PC-9 (cell line): ENCODE data around the gene KRTAP22-2. TPM values are rescaled to one million over a fixed set of nuclear protein-coding genes. Genes with fewer than 3 reads are reported as not detected.

Experiments
- Bru-seq: library from RNA; stranded (reverse); fragments of 400-500 nt; gene quantifications from one replicate; lab custom pipeline; 2021; lab: Mats Ljungman, UMichigan
- BruChase-seq, 2 experiments: library from RNA; stranded (reverse); fragments of 400-500 nt; gene quantifications; one replicate each; lab custom pipeline; 2021; lab: Mats Ljungman, UMichigan
- BruUV-seq: library from RNA; stranded (reverse); fragments of 400-500 nt; replicated peaks from 2 replicates; lab custom pipeline; 2021; lab: Mats Ljungman, UMichigan
- CTCF ChIA-PET: fragments of 300-600 bp; sonication (Branson Sonifier 250); formaldehyde crosslinking; loops from one replicate; lab custom pipeline; 2022; ENCODE audit warnings: antibody characterized with exemption; lab: Charles Lee
- POLR2A ChIA-PET: fragments of 300-600 bp; sonication (Branson Sonifier 250); formaldehyde crosslinking; loops from one replicate; lab custom pipeline; 2022; ENCODE audit warnings: antibody characterized with exemption; ENCODE audit not compliant: unreplicated experiment; lab: Charles Lee
- DNase-seq, 2 experiments: peaks; one replicate each; pipeline versions ENCODE4 v3.0.0 to v3.0.0-alpha.2; 2015 to 2022; ENCODE audit warnings: mixed read lengths in 1 of 2
- H2AFZ ChIP-seq: fragments of 200-600 bp; sonication (generic); 2 replicates; pipeline ENCODE4 v1.8.1; 2017; ENCODE audit warnings: antibody characterized with exemption
- H3F3A ChIP-seq: fragments of 200-600 bp; sonication (generic); 2 replicates; pipeline ENCODE4 v1.8.1; 2017; ENCODE audit warnings: antibody characterized with exemption, mild to moderate bottlenecking, low read depth; ENCODE audit not compliant: insufficient read depth
- H3K27ac ChIP-seq: fragments of 200-600 bp; sonication (generic); 2 replicates; pipeline ENCODE4 v1.6.1; 2016; ENCODE audit warnings: mixed run types
- H3K27me3 ChIP-seq: fragments of 200-600 bp; sonication (generic); 2 replicates; pipeline ENCODE4 v1.6.1; 2016; ENCODE audit warnings: low read depth, mixed run types; ENCODE audit not compliant: insufficient read depth
- H3K36me3 ChIP-seq: fragments of 200-600 bp; sonication (generic); 2 replicates; pipeline ENCODE4 v1.6.1; 2016; ENCODE audit warnings: low read depth, mixed run types
- H3K4me1 ChIP-seq: fragments of 200-600 bp; sonication (generic); replicated peaks from 2 replicates; pipeline ENCODE4 v1.6.1; 2016; ENCODE audit warnings: mixed run types; ENCODE audit not compliant: insufficient read depth
- H3K4me2 ChIP-seq: fragments of 200-600 bp; sonication (generic); 2 replicates; pipeline ENCODE4 v1.6.1; 2017; ENCODE audit warnings: mixed run types
- H3K4me3 ChIP-seq: fragments of 200-600 bp; sonication (generic); 2 replicates; pipeline ENCODE4 v1.6.1; 2016; ENCODE audit warnings: mixed run types
- H3K79me2 ChIP-seq: fragments of 200-600 bp; sonication (generic); 2 replicates; pipeline ENCODE4 v1.6.1; 2017; ENCODE audit warnings: low read depth, mixed run types
- H3K9me2 ChIP-seq: fragments of 200-600 bp; sonication (generic); 2 replicates; pipeline ENCODE4 v1.8.1; 2017; ENCODE audit warnings: mild to moderate bottlenecking; ENCODE audit not compliant: insufficient read depth
- H3K9me3 ChIP-seq: fragments of 200-600 bp; sonication (generic); 2 replicates; pipeline ENCODE4 v1.8.1; 2016; ENCODE audit warnings: low read depth; ENCODE audit not compliant: insufficient read depth
- H4K20me1 ChIP-seq: fragments of 200-600 bp; sonication (generic); 2 replicates; pipeline ENCODE4 v1.8.1; 2017; ENCODE audit not compliant: insufficient read depth
- EZH2 ChIP-seq: fragments of 200-600 bp; sonication (generic); IDR thresholded peaks from 2 replicates; pipeline ENCODE4 v1.8.0; 2017; ENCODE audit warnings: antibody characterized with exemption, low read depth
- intact Hi-C: fragments of 100-400 bp; cut with micrococcal nuclease; formaldehyde crosslinking; loops from one replicate; pipeline ENCODE4 v1.10.0; 2022; ENCODE audit not compliant: unreplicated experiment
- long read RNA-seq: library from polyadenylated mRNA; stranded (forward); transcript quantifications from one replicate; pipeline ENCODE4 v2.0.0, GENCODE V29; 2022
- total RNA-seq: library from RNA; stranded (reverse); gene quantifications from 2 replicates; pipeline ENCODE4 v1.2.3, GENCODE V29; 2021
- TF ChIP-seq, protein P1 (sequence below): fragments of 200-600 bp; sonication (generic); conservative IDR thresholded peaks from 2 replicates; pipeline ENCODE4 v1.6.1; 2017; ENCODE audit warnings: mixed run types, antibody characterized with exemption, mild to moderate bottlenecking, moderate library complexity

The KRTAP22-2 gene
- total RNA-seq (not detected in 2 replicates), Bru-seq, nascent RNA (not detected), BruChase-seq, experiment 1, labeled RNA remaining after a 2-hour chase (not detected), BruChase-seq, experiment 2, labeled RNA remaining after a 6-hour chase (not detected)
- long read RNA-seq, result 0 reads

DNA sequence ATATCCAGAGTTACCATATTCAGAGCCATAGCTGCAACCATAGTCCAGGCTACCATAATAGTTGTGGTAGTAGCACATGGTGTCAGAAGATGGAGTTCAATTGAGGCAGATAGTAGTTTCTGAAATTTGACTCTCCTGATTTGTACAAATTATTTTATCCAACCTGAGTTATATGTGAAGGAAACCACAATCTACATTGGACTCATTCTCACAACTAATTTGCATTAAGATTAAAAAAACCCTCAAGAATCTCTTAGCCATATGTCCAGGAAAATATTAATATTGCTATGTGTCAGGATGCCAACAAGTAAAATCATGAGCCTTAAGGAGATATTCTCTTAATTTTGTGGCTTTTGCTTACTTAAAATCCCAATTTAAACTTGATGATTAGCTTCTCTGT is at the start of gene KRTAP22-2:
Gene KRTAP22-2, minus strand, starts transcription at position 101 of the 400 bp plus-strand sequence.
- no peak for TF ChIP-seq EZH2
- TF ChIP-seq, protein P1, sequence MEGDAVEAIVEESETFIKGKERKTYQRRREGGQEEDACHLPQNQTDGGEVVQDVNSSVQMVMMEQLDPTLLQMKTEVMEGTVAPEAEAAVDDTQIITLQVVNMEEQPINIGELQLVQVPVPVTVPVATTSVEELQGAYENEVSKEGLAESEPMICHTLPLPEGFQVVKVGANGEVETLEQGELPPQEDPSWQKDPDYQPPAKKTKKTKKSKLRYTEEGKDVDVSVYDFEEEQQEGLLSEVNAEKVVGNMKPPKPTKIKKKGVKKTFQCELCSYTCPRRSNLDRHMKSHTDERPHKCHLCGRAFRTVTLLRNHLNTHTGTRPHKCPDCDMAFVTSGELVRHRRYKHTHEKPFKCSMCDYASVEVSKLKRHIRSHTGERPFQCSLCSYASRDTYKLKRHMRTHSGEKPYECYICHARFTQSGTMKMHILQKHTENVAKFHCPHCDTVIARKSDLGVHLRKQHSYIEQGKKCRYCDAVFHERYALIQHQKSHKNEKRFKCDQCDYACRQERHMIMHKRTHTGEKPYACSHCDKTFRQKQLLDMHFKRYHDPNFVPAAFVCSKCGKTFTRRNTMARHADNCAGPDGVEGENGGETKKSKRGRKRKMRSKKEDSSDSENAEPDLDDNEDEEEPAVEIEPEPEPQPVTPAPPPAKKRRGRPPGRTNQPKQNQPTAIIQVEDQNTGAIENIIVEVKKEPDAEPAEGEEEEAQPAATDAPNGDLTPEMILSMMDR, result no peak
- Histone ChIP-seq H3K4me1 (no peaks in the 10 kb centered on the region), H3K4me2 (no peak within 1 kb of the TSS), H3K9me2 (no peaks in the 10 kb centered on the region), H3K27ac (no peak within 1 kb of the TSS), H3K79me2 (no peaks in the 10 kb centered on the region), H4K20me1 (no peaks in the 10 kb centered on the region), H3K9me3 (no peaks in the 10 kb centered on the region), H2AFZ (no peak within 1 kb of the TSS), H3K27me3 (no peaks in the 10 kb centered on the region), H3K36me3 (no peaks in the 10 kb centered on the region), H3F3A (no peaks in the 10 kb centered on the region), H3K4me3 (no peak within 1 kb of the TSS)
- intact Hi-C loops, result no loop called here
- CTCF ChIA-PET, result no interaction called here
- POLR2A ChIA-PET, result no interaction called here
- no TSS peak for BruUV-seq
- DNase-seq, result no peak

GRCh38 chr21:30638686-30639085 is 48.5 kb upstream of the KRTAP22-2 start:
- no peaks in the 10 kb centered on the region for H3K79me2 ChIP-seq
- no peaks in the 10 kb centered on the region for H3F3A ChIP-seq
- no peak for DNase-seq
- intact Hi-C loops, result no loop called here
- no peaks in the 10 kb centered on the region for H3K9me2 ChIP-seq
- H3K4me3 ChIP-seq, result no peak overlapping the region
- ChIA-PET POLR2A (no interaction called here), CTCF (no interaction called here)
- no peaks in the 10 kb centered on the region for H3K9me3 ChIP-seq
- H3K36me3 ChIP-seq, result no peaks in the 10 kb centered on the region
- H3K27me3 ChIP-seq, result no peaks in the 10 kb centered on the region
- H3K4me2 ChIP-seq, result no peak overlapping the region
- H3K27ac ChIP-seq, result no peak overlapping the region
- BruUV-seq, result no TSS peak
- no peaks in the 10 kb centered on the region for H4K20me1 ChIP-seq
- no peak overlapping the region for H2AFZ ChIP-seq
- TF ChIP-seq EZH2, result no peak
- TF ChIP-seq, protein P1, result no peak
- H3K4me1 ChIP-seq, result no peaks in the 10 kb centered on the region

DNA sequence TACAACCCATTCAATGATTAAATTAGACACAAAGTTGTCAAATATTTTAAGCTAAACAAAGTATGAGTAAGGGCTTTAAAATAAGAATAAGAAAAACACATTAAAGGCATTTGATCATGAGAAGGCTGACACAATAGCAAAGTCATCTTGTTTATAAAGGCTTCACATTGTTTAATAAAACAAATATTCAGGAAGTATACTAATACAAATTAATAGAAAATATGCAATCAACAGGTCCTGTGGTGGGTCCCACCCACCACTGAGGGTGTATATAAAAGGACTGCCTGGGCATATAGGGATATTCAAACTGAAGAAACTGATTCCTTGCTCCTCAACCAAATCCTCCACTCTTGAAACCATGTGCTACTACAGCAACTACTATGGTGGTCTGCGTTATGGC is 44.7 kb upstream of the KRTAP22-2 start, which contains the start of gene KRTAP20-2:
Gene KRTAP20-2, plus strand, starts transcription at position 301 of the 400 bp plus-strand sequence. Its CDS starts 58 bp downstream, at position 359.
- Histone ChIP-seq H2AFZ (no peak within 1 kb of the TSS), H3K4me3 (no peak within 1 kb of the TSS), H3K27me3 (no peaks in the 10 kb centered on the region), H4K20me1 (no peaks in the 10 kb centered on the region), H3K4me2 (no peak within 1 kb of the TSS), H3K27ac (no peak within 1 kb of the TSS), H3K36me3 (no peaks in the 10 kb centered on the region), H3F3A (no peaks in the 10 kb centered on the region), H3K4me1 (no peaks in the 10 kb centered on the region), H3K79me2 (no peaks in the 10 kb centered on the region), H3K9me3 (no peaks in the 10 kb centered on the region), H3K9me2 (no peaks in the 10 kb centered on the region)
- ChIA-PET CTCF (no interaction called here), POLR2A (no interaction called here)
- TF ChIP-seq EZH2, result no peak
- DNase-seq, result no peak
- BruUV-seq, result no TSS peak
- intact Hi-C loops, result no loop called here

DNA sequence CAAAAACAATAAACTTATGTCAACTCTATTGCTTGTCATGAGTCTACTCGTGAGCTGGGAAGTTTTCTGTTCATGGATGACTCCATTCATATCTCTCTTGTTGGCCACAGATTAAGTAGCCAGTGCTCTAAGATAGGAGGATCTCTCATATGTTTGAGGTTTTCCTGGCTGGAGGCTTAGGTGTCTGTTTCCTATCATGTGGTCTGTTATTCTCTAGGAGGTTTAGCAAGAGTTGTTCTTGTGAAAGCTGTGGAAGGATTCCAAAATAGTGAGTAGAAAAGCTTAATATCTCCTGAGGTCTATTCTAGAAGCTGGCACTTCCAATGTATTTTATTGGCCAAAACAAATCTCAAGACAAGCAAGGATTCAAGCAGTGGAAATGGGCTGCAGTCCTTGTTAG is 39.0 kb upstream of the KRTAP22-2 start:
- no peak overlapping the region for H2AFZ ChIP-seq
- H3K4me3 ChIP-seq, result no peak overlapping the region
- no peaks in the 10 kb centered on the region for H3K9me3 ChIP-seq
- ChIA-PET POLR2A (no interaction called here), CTCF (no interaction called here)
- TF ChIP-seq EZH2, result no peak
- TF ChIP-seq, protein P1, result no peak
- no peak for DNase-seq
- no peaks in the 10 kb centered on the region for H3K4me1 ChIP-seq
- H3K79me2 ChIP-seq, result no peaks in the 10 kb centered on the region
- H3K9me2 ChIP-seq, result no peaks in the 10 kb centered on the region
- H3K27ac ChIP-seq, result no peak overlapping the region
- no peaks in the 10 kb centered on the region for H3K27me3 ChIP-seq
- intact Hi-C loops, result no loop called here
- no peaks in the 10 kb centered on the region for H3F3A ChIP-seq
- no TSS peak for BruUV-seq
- no peaks in the 10 kb centered on the region for H3K36me3 ChIP-seq
- H3K4me2 ChIP-seq, result no peak overlapping the region
- no peaks in the 10 kb centered on the region for H4K20me1 ChIP-seq
